Fibroblast of pulmonary artery (primary cell): ENCODE measurements around the gene COX10.
"Not testable (repeated sequence)": the region's sequence is repeated elsewhere in the genome, so short reads cannot be mapped to it uniquely, and the experiment has no call there.

Source experiments
- DNase-seq: peaks from one replicate; pipeline ENCODE4 v3.0.0-alpha.2; 2010; ENCODE audit warnings: low read depth
- H3K4me3 ChIP-seq: replicated peaks from 2 replicates; pipeline ENCODE4 v1.5.1; 2011; ENCODE audit warnings: low read depth, mild to moderate bottlenecking, control low read depth, low read length, moderate library complexity
- CTCF ChIP-seq: IDR thresholded peaks from 2 replicates; pipeline ENCODE4 v1.5.1; 2011; ENCODE audit warnings: mild to moderate bottlenecking, control low read depth, low read length, inconsistent platforms; ENCODE audit errors: missing control alignments

Gene COX10

GRCh38 chr17:14153374-14153773 lies 84.1 kb downstream of the COX10 start:
- DNase-seq: no peak

GRCh38 chr17:14156689-14157088 lies 87.4 kb downstream of the COX10 start:
- DNase-seq: no peak
- no peak for TF ChIP-seq CTCF
- no peak overlapping the region for H3K4me3 ChIP-seq

More at GRCh38 chr17:14153374-14153773, 84.1 kb downstream of the COX10 start:
- TF ChIP-seq CTCF: no peak
- no peak overlapping the region for H3K4me3 ChIP-seq

- no peak for TF ChIP-seq CTCF
- H3K4me3 ChIP-seq: no peak overlapping the region
- DNase-seq: no peak
Observed at GRCh38 chr17:14157822-14158221, 88.5 kb downstream of the COX10 start.

GRCh38 chr17:14158707-14159106 lies 89.4 kb downstream of the COX10 start:
- TF ChIP-seq CTCF: no peak
- no peak overlapping the region for H3K4me3 ChIP-seq
- no peak for DNase-seq

GRCh38 chr17:14161419-14161818 lies 92.1 kb downstream of the COX10 start:
- DNase-seq: no peak
- H3K4me3 ChIP-seq: no peak overlapping the region
- TF ChIP-seq CTCF: no peak

GRCh38 chr17:14165616-14166015 lies 96.3 kb downstream of the COX10 start:
- DNase-seq: no peak
- TF ChIP-seq CTCF: no peak
- H3K4me3 ChIP-seq: no peak overlapping the region

GRCh38 chr17:14167831-14168230 lies 98.5 kb downstream of the COX10 start:
- not testable (repeated sequence) for DNase-seq, H3K4me3 ChIP-seq

GRCh38 chr17:14168582-14168981 lies 99.3 kb downstream of the COX10 start:
- DNase-seq: no peak
- H3K4me3 ChIP-seq: no peak overlapping the region
- no peak for TF ChIP-seq CTCF
